ENCODE data around the gene DPEP1. TPM values are rescaled to one million over a fixed set of nuclear protein-coding genes. Genes with fewer than 3 reads are reported as not detected.

Gene DPEP1
- polyA plus RNA-seq, 3 donors: not detected

DNA sequence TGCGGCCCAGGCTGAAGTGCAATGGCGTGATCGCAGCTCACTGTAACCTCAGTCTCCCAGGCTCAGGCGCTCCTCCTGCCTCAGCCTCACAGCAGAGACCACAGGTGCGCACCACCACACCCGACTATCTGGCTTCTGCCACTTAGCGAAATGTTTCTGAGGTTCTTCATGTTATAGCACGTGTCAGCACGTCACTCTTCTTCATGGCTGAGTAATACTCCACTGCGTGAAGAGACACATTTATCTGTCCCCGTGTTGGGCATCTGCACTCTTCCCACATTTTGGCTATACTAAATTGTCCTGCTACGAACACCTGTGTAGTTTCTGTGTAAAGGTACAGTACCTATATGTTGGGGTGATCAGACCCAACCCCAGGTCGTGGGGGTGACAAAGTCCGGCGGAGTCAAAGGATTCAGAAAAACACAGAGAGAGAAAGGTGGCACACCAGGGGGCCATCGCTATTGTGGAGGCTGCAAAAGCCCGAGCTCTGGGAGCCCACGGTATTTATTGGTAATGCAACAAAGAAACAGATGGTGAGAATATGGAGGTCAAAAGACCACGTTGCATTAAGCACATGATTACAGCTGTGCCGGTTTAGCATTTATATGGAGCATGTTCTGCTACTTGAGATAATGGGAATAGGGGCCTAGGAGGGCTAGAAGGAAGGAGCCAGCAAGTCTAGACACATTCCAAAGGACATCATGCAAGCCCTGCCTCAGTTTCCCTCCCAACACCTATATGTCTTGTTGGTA is 851 bp upstream of the DPEP1 start:
- Mint-ChIP-seq H3K27ac (no peak overlapping the region), H3K4me3 (no peak overlapping the region), H3K36me3 (no peaks in the 10 kb centered on the region), H3K9me3 (peaks cover 0 to 5% (median 0%) of the 10 kb centered on the region in 7 donors), H3K27me3 (ENCODE audit: low read depth in 3 of 3) (peaks cover 6 to 15% (median 6%) of the 10 kb centered on the region in 3 donors), H3K4me1 (no peaks in the 10 kb centered on the region)
- Histone ChIP-seq H3K79me2 (ENCODE audit: insufficient read depth, low read length) (no peaks in the 10 kb centered on the region), H3K9me3 (replicated peaks in 1 of 2; ENCODE audit: control insufficient read depth in 1 of 2, insufficient read depth in 1 of 2, low read length in 2 of 2) (no peaks in the 10 kb centered on the region), H3K36me3 (replicated peaks in 1 of 2; ENCODE audit: control insufficient read depth in 1 of 2, insufficient read depth in 2 of 2, low read length in 2 of 2) (no peaks in the 10 kb centered on the region), H3K4me1 (ENCODE audit: control insufficient read depth in 1 of 2, insufficient read depth in 2 of 2, low read length in 2 of 2) (no peaks in the 10 kb centered on the region), H3K27me3 (ENCODE audit: control insufficient read depth in 2 of 2, insufficient read depth in 2 of 2, low read length in 2 of 2) (no peaks in the 10 kb centered on the region), H3K9ac (ENCODE audit: insufficient read depth, low read length, poor library complexity, severe bottlenecking) (no peak overlapping the region), H4K20me1 (ENCODE audit: insufficient read depth, low read length) (no peaks in the 10 kb centered on the region), H3K4me2 (replicated peaks; ENCODE audit: extremely low read depth, low read length, poor library complexity, severe bottlenecking) (no peak overlapping the region), H3K27ac (ENCODE audit: low read depth in 1 of 2, low read length in 2 of 2) (no peak overlapping the region), H3K4me3 (replicated peaks in 1 of 3; ENCODE audit: low read depth in 2 of 3, low read length in 3 of 3) (no peak overlapping the region), H2AFZ (ENCODE audit: insufficient read depth, low read depth, low read length, poor library complexity, severe bottlenecking) (no peak overlapping the region)
- TF ChIP-seq, protein P1, sequence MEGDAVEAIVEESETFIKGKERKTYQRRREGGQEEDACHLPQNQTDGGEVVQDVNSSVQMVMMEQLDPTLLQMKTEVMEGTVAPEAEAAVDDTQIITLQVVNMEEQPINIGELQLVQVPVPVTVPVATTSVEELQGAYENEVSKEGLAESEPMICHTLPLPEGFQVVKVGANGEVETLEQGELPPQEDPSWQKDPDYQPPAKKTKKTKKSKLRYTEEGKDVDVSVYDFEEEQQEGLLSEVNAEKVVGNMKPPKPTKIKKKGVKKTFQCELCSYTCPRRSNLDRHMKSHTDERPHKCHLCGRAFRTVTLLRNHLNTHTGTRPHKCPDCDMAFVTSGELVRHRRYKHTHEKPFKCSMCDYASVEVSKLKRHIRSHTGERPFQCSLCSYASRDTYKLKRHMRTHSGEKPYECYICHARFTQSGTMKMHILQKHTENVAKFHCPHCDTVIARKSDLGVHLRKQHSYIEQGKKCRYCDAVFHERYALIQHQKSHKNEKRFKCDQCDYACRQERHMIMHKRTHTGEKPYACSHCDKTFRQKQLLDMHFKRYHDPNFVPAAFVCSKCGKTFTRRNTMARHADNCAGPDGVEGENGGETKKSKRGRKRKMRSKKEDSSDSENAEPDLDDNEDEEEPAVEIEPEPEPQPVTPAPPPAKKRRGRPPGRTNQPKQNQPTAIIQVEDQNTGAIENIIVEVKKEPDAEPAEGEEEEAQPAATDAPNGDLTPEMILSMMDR (IDR thresholded peaks at IDR 0.05): no peak
- WGBS (ENCODE audit: insufficient coverage): 95% methylated on average over 17 of the region's 20 CpGs
- intact Hi-C loops (cut with micrococcal nuclease): no loop called here
- DNase-seq: no peak

DNA sequence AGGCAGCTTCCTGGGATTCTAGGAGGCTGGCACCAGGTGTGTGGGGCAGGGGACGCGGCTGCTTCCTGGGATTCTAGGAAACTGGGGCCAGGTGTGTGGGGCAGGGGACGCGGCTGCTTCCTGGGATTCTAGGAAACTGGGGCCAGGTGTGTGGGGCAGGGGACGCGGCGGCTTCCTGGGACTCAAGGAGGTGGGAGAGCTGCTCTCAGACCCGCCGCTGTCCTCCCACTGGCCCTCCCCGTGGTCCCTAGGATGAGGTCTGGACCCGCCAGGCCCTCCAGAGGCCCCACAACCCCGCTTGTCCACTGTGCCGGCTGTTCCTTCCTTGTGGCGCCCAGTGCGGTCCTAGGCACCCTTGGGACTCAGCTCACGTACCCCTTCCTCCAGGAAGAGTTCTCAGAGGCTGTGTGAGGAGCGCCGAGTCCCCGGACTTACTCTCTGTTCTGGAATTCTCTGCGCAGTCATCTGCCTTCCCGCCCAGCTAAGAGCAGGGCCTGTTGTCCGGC is 565 bp downstream of the DPEP1 start:
- no peak overlapping the region for H3K27ac ChIP-seq (ENCODE audit: low read depth in 1 of 2, low read length in 2 of 2)
- no peak overlapping the region for H3K9ac ChIP-seq (ENCODE audit: insufficient read depth, low read length, poor library complexity, severe bottlenecking)
- no peaks in the 10 kb centered on the region for H3K36me3 ChIP-seq (replicated peaks in 1 of 2; ENCODE audit: control insufficient read depth in 1 of 2, insufficient read depth in 2 of 2, low read length in 2 of 2)
- no peak for DNase-seq
- Mint-ChIP-seq H3K27me3 (ENCODE audit: low read depth in 3 of 3) (peaks cover 6 to 15% (median 6%) of the 10 kb centered on the region in 3 donors), H3K9me3 (peaks cover 0 to 5% (median 0%) of the 10 kb centered on the region in 7 donors), H3K4me1 (no peaks in the 10 kb centered on the region), H3K36me3 (no peaks in the 10 kb centered on the region), H3K4me3 (no peak overlapping the region), H3K27ac (no peak overlapping the region)
- H3K27me3 ChIP-seq (ENCODE audit: control insufficient read depth in 2 of 2, insufficient read depth in 2 of 2, low read length in 2 of 2): no peaks in the 10 kb centered on the region
- no peaks in the 10 kb centered on the region for H3K4me1 ChIP-seq (ENCODE audit: control insufficient read depth in 1 of 2, insufficient read depth in 2 of 2, low read length in 2 of 2)
- no peaks in the 10 kb centered on the region for H3K79me2 ChIP-seq (ENCODE audit: insufficient read depth, low read length)
- H4K20me1 ChIP-seq (ENCODE audit: insufficient read depth, low read length): no peaks in the 10 kb centered on the region
- no peak overlapping the region for H3K4me2 ChIP-seq (replicated peaks; ENCODE audit: extremely low read depth, low read length, poor library complexity, severe bottlenecking)
- H3K9me3 ChIP-seq (replicated peaks in 1 of 2; ENCODE audit: control insufficient read depth in 1 of 2, insufficient read depth in 1 of 2, low read length in 2 of 2): no peaks in the 10 kb centered on the region
- 96% methylated on average over 19 of the region's 22 CpGs for WGBS (ENCODE audit: insufficient coverage)
- intact Hi-C loops (cut with micrococcal nuclease): no loop called here
- no peak overlapping the region for H3K4me3 ChIP-seq (replicated peaks in 1 of 3; ENCODE audit: low read depth in 2 of 3, low read length in 3 of 3)
- TF ChIP-seq, protein P1 (IDR thresholded peaks at IDR 0.05): no peak
- no peak overlapping the region for H2AFZ ChIP-seq (ENCODE audit: insufficient read depth, low read depth, low read length, poor library complexity, severe bottlenecking)

Data from CD14-positive monocyte (primary cell).